ENCODE data around the gene IDH3B. TPM values are rescaled to one million over a fixed set of nuclear protein-coding genes. Genes with fewer than 3 reads are reported as not detected.
"Not testable (repeated sequence)": the region's sequence is repeated elsewhere in the genome, so short reads cannot be mapped to it uniquely, and the experiment has no call there.

Gene IDH3B
- total RNA-seq, 1 donor from 2014 or later, result 128 TPM

DNA sequence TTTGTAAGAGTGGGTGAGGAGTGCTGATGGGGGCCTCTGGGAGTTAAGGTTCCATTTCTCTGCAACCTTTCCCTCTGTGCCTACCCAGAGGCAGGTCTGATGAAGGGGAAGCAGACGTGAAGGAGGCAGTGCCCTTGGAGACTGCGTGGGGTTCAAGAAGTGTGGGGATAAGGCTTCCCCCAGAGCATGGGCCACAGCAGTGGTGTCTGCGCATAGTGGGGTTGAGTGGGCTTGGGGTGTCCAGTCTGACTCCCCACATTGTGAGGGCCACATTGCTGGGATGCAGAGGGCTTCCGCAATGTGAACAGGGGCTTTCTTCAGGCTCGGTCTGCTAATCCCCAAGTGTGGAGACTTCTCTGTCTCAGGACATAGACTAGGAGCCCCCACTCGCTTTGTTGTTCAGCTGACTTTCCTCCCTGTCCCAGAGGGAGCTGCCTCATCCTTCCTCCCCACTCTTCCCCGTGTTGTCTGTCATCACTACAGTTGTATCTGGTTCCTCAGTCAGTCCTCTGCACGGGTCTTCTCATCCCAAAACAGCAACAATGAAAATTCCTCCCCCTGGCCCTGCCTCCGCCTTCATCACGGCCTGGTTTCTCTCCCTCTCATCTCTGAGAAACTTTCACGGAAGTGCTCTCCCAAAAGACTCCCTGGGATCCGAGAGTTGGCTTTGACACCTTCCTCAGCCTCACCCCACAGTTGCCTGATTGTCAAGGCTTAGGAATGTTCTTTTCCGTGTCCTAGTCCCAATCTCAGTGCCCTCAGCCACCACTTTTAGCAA is 31.4 kb upstream of the IDH3B start:
- DNase-seq (ENCODE audit: low read depth), result no peak

GRCh38 chr20:2694519-2694918 is 30.5 kb upstream of the IDH3B start:
- DNase-seq (ENCODE audit: low read depth), result no peak

DNA sequence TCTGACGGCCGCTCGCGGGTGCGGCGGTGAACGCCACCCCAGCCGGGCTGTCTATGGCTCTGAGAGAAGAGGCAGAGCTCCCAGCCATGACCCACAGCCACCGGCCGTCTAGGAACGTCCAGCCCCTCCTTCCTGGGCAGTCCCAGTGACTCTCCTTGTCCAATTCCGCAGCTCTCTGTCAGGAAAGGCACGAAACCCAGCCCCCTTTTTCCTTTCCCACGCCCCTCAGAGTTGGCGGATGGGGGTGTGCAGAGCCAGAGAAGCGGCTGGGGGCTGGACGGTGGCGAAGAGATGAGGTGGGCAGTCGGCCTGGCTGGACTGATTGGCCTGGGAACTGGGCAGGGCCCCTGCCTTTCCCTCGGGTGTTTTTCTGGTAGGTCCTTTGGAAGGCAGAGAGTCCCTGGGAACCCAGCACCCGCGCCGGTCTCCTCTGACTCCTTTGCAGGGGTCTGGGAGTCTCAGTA is 30.0 kb upstream of the IDH3B start:
- no peak for DNase-seq (ENCODE audit: low read depth)

DNA sequence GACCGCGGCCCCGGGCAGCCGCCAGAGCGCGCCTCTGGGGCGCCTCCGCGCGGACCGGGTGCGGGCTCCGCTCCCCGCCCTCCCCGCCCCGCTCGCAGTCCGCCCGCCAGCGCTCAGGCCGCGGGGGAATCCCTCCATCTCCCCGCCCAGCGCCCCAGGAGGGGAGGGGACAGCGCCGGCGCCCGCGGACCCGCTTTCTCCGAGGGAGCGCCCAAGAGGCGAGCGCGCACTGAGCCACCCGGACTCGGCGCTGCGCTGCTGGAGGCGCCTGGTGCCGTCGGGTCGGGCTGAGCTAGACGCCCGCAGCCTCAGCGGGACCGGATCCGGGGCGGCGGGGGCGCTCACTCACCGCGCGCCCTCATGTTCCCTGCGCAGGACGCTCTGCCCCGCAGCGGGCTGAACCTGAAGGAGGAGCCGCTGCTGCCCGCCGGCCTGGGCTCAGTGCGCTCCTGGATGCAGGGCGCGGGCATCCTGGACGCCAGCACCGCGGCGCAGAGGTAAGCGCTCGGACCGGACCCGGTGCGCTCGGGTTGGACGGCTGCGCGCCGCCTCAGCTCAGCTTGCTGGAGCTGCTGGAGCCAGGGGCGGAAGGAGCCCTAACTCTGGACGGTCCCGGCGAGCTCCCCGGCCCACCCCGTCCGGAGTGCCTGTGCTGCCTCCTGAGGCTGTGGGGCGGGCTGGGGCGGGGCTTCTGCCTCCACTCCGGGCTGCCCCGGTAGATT is 29.4 kb upstream of the IDH3B start:
- no peak for DNase-seq (ENCODE audit: low read depth)

DNA sequence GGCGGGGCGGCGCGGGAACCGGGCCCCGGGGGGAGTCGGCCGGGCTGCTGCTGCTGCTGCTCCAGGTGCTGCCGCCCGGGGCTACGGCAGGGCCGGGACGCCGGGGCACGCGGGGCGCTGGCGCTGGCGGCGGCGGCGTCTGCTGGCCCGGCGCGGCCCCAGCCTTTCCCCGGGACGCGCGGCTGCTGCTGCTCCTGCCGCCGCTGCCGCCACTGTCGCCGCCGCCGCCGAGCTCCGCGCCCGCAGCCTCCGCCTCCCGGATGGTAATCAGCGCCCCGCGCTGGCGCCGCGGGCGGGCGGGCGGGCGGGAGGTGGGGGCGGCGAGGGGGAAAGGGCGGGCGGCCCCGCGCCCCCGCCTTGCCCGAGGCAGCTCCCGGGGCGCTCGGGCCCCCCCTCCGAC is 28.9 kb upstream of the IDH3B start:
- no peak for DNase-seq (ENCODE audit: low read depth)

DNA sequence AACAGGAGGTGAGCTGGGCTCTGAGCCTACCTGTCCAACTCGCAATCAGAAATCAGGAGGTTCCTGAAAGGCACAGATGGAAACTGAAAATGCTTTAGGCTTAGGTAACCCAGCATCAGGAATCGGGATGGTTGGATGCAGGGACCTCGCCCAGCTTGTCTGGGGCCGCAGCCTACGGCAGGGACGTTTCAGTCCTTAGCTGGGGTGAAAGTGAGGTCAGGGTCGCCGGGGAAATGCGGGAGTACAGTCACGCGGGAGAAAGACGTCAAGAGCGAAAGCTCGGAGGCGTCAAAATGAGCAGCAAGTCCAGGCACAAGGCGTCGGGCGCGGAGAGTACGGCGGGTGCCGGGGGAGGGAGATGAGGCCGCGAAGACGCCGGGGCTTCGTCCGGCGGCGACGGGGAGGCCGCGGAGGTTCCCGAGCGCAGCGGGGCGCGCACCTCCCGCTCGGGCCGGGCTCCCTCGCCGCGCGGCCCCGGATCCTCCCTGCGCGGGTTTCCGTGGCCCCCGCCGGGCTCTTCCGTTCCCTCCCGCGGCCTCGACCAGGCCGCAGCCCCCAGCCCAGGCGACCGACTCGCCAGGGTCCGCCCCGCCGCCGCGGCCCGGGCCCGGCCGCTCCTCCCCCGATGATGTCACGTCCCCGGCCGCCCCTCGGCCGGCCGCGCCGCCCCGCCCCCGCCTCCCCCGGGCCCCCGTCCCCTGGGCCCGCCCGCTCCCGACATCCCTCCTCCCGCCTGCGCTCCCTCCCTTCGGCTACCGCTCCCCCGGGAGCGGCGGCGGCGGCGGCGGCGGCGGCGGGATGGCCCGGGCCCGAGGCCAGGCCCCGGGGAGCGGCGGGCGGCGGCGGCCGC is 28.2 kb upstream of the IDH3B start, which contains the start of gene EBF4:
EBF4 (plus strand) TSS at position 745 of the 850 bp plus-strand sequence. CDS start 866 bp downstream, outside the sequence.
- DNase-seq (ENCODE audit: low read depth), result peak; percentile 6

- no peak for DNase-seq (ENCODE audit: low read depth)
These were observed 27.6 kb upstream of the IDH3B start for GRCh38 chr20:2691663-2692035.

- DNase-seq (ENCODE audit: low read depth), result no peak
These were observed 27.1 kb upstream of the IDH3B start for GRCh38 chr20:2691127-2691526.

DNA sequence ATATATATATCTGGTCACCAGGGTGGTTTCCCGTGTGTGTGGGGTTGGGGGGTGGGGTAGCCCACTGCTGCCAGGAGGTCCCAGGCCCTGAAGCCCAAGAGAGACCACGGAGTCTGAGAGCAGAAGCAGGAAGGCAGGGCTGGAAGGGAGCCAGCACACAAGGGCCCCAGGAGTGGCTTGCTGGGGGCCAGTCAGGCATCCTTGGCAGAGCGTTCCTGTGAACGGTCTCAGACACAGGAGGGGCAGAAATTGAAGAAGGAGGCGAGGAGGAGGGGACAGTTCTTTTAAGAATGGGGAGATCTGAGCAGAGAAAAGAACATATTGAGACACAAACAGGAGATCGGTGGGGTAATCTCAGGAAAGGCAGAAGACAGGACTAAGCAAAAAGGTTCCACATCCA is 26.7 kb upstream of the IDH3B start:
- no peak for DNase-seq (ENCODE audit: low read depth)

DNA sequence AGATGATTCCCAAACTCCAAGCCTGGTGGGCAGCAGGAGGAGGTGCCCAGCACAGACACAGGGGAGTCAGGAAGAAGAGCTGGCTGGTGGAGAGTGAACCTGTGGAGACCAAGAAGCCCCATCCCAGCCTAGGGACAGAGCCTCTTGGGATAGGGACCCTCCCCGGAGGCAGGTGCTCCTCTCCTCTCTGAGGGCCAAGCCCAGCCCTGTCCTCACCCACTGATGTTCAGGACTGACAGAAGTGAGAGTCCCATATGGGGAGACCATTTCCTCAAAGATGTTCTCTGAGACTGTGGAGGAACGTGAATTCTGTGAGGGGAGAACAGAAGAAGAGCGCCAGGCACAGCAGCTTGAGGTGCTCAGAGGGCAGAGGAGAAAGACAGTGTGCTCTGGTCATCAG is 26.2 kb upstream of the IDH3B start:
- DNase-seq (ENCODE audit: low read depth), result no peak

- DNase-seq (ENCODE audit: low read depth), result peak; percentile 5
These were observed 24.1 kb upstream of the IDH3B start for GRCh38 chr20:2688041-2688591.

GRCh38 chr20:2687514-2687913 is 23.5 kb upstream of the IDH3B start:
- DNase-seq (ENCODE audit: low read depth), result no peak

GRCh38 chr20:2684817-2685216 is 20.8 kb upstream of the IDH3B start:
- DNase-seq (ENCODE audit: low read depth), result not testable (repeated sequence)

DNA sequence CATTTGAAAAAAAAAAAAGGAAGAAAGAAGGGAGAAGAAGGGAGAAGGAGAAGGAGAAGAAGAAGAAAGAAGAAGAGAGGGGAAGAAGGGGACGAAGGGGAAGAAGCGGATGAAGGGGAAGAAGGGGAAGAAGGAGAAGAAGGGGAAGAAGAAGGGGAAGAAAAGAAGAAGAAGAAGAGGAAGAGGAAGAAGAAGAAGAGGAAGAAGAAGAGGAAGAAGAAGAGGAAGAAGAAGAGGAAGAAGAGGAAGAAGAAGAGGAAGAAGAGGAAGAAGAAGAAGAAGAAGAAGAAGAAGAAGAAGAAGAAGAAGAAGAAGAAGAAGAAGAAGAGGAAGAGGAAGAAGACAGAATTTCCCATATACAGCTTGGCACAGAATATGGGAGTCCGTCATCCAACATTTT is 18.0 kb upstream of the IDH3B start:
- not testable (repeated sequence) for DNase-seq (ENCODE audit: low read depth)

- no peak for DNase-seq (ENCODE audit: low read depth)
These were observed 16.0 kb upstream of the IDH3B start for GRCh38 chr20:2680046-2680445.

DNA sequence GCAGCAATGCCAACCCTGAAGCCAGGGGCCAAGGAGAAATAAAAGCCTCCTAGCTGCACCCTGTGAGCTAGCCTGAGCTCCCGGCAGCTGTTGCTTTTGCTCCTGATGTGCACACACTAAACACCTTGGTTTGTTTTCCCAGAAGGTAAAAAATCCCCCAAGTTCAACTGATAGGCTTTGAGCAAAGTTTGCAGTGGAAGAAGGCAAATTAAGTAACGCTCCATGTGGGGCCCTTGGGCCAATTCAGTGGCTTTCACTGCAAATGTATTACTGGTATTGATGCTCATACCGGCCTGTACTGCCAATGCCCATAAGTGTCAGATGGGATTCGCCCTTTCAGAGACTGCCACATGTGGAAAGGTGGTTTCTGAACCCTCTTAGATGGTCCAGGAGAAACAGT is 9.4 kb upstream of the IDH3B start:
- no peak for DNase-seq (ENCODE audit: low read depth)

GRCh38 chr20:2672446-2672845 is 8.4 kb upstream of the IDH3B start:
- no peak for DNase-seq (ENCODE audit: low read depth)

GRCh38 chr20:2671977-2672376 is 8.0 kb upstream of the IDH3B start:
- DNase-seq (ENCODE audit: low read depth), result no peak

- DNase-seq (ENCODE audit: low read depth), result no peak
These were observed 591 bp downstream of the IDH3B start for GRCh38 chr20:2663364-2663886.

- no peak for DNase-seq (ENCODE audit: low read depth)
These were observed 4.5 kb downstream of the IDH3B start for GRCh38 chr20:2659547-2659946.

Data from myocyte (in vitro differentiated cells).